Measurements from ENCODE around the gene MYL2. TPM values are rescaled to one million over a fixed set of nuclear protein-coding genes. Genes with fewer than 3 reads are reported as not detected.
A peak's percentile ranks its signal among the peaks of the same experiment; 100 is the strongest.

Gene MYL2
- total and polyA plus RNA-seq, 8 donors = 2.0 to 3.0 (median 2.2) TPM; not detected in 5

GRCh38 chr12:110889361-110889760 lies 31.0 kb downstream of the MYL2 start:
- no peak for TF ChIP-seq CTCF (IDR thresholded peaks at IDR 0.05)
- intact Hi-C loops (cut with DNase I) = no loop called here
- H3K4me3 ChIP-seq = no peak overlapping the region

GRCh38 chr12:110888256-110888991 lies 32.0 kb downstream of the MYL2 start:
- peak in 1 of 2 donors; percentile 35 for TF ChIP-seq CTCF (IDR thresholded peaks at IDR 0.05)
- H3K4me3 ChIP-seq = peak overlapping the region in 1 of 2 donors; percentile 50
- DNase-seq (no peak), ATAC-seq (no peak)
- intact Hi-C loops (cut with DNase I) = no loop called here
- peaks cover 0 to 9% of the 10 kb centered on the region in 2 donors for H3K4me1 ChIP-seq
- no peaks in the 10 kb centered on the region for H3K9me3 ChIP-seq
- no peak overlapping the region for H3K27ac ChIP-seq
- H3K27me3 ChIP-seq = no peaks in the 10 kb centered on the region
- no peaks in the 10 kb centered on the region for H3K36me3 ChIP-seq

More at GRCh38 chr12:110889361-110889760, 31.0 kb downstream of the MYL2 start:
- Histone ChIP-seq H3K27me3 (peaks cover 0 to 6% of the 10 kb centered on the region in 2 donors), H3K36me3 (no peaks in the 10 kb centered on the region), H3K4me1 (peaks cover 0 to 11% of the 10 kb centered on the region in 2 donors), H3K9me3 (no peaks in the 10 kb centered on the region), H3K27ac (no peak overlapping the region)
- no peak for ATAC-seq
- no peak for DNase-seq

- no peak for TF ChIP-seq CTCF (IDR thresholded peaks at IDR 0.05)
- intact Hi-C loops (cut with DNase I) = no loop called here
Measured at GRCh38 chr12:110885152-110885840, 35.1 kb downstream of the MYL2 start.

GRCh38 chr12:110883251-110883650 lies 37.1 kb downstream of the MYL2 start:
- no peak overlapping the region for H3K4me3 ChIP-seq
- H3K27me3 ChIP-seq = peaks cover 0 to 4% of the 10 kb centered on the region in 2 donors
- H3K9me3 ChIP-seq = no peaks in the 10 kb centered on the region
- intact Hi-C loops (cut with DNase I) = no loop called here
- H3K4me1 ChIP-seq = peaks cover 0 to 9% of the 10 kb centered on the region in 2 donors
- H3K27ac ChIP-seq = no peak overlapping the region
- ATAC-seq (no peak), DNase-seq (no peak)
- TF ChIP-seq CTCF (IDR thresholded peaks at IDR 0.05) = no peak
- H3K36me3 ChIP-seq = no peaks in the 10 kb centered on the region

More at GRCh38 chr12:110885152-110885840, 35.1 kb downstream of the MYL2 start:
- Histone ChIP-seq H3K4me1 (peaks cover 0 to 9% of the 10 kb centered on the region in 2 donors), H3K27me3 (no peaks in the 10 kb centered on the region), H3K4me3 (no peak overlapping the region), H3K36me3 (no peaks in the 10 kb centered on the region), H3K27ac (no peak overlapping the region), H3K9me3 (no peaks in the 10 kb centered on the region)
- DNase-seq (no peak), ATAC-seq (no peak)

GRCh38 chr12:110880651-110881050 lies 39.7 kb downstream of the MYL2 start:
- Histone ChIP-seq H3K36me3 (no peaks in the 10 kb centered on the region), H3K27ac (no peak overlapping the region), H3K4me1 (no peaks in the 10 kb centered on the region), H3K4me3 (no peak overlapping the region), H3K27me3 (peaks cover 0 to 7% of the 10 kb centered on the region in 2 donors), H3K9me3 (no peaks in the 10 kb centered on the region)
- intact Hi-C loops (cut with DNase I) = no loop called here
- TF ChIP-seq CTCF (IDR thresholded peaks at IDR 0.05) = no peak
- no peak for ATAC-seq
- no peak for DNase-seq

All from left lung (tissue), 10 donors.